GM10266 (cell line): ENCODE data around the gene AMPD3.

Experiments used
- DNase-seq: peaks from one replicate; pipeline ENCODE4 v3.0.0; 2012; ENCODE audit errors: extremely low spot score
- CTCF ChIP-seq: IDR thresholded peaks from 2 replicates; pipeline ENCODE4 v1.5.1; 2012; ENCODE audit warnings: mild to moderate bottlenecking, low read depth; ENCODE audit not compliant: control insufficient read depth, insufficient read depth; ENCODE audit errors: missing control alignments

The AMPD3 gene

DNA sequence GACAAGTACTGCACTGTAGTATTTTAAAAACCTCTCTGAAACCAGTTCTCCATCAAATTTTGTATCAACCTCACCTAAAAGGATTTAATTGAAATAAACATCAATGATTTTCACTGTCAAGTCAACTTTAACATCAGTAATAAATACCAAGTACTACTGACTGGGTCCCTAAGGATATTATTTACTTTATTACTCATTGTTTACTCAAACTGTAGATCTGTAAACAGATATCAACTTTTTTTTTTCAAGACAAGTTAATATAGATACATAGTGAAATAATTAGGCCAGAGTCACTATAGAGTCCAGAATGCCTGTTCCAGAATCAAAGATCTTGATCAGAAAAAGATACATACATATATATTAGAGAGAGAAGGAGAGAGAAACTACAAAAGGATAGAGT lies 84.3 kb downstream of the AMPD3 start:
- TF ChIP-seq CTCF: no peak
- no peak for DNase-seq

- TF ChIP-seq CTCF: no peak
- DNase-seq: no peak
Measured at GRCh38 chr11:10540546-10540914, 85.5 kb downstream of the AMPD3 start.

GRCh38 chr11:10540915-10541560 lies 86.0 kb downstream of the AMPD3 start, which contains the start of gene RNF141:
TSS of gene RNF141 (minus strand) at chr11:10541187. CDS start at chr11:10534158, 7,029 bp downstream.
- peak; percentile 91 for TF ChIP-seq CTCF

GRCh38 chr11:10541561-10541930 lies 86.5 kb downstream of the AMPD3 start:
- no peak for DNase-seq
- TF ChIP-seq CTCF: no peak

More at GRCh38 chr11:10540915-10541560, 86.0 kb downstream of the AMPD3 start, which contains the start of gene RNF141:
- DNase-seq: peak; percentile 97

DNA sequence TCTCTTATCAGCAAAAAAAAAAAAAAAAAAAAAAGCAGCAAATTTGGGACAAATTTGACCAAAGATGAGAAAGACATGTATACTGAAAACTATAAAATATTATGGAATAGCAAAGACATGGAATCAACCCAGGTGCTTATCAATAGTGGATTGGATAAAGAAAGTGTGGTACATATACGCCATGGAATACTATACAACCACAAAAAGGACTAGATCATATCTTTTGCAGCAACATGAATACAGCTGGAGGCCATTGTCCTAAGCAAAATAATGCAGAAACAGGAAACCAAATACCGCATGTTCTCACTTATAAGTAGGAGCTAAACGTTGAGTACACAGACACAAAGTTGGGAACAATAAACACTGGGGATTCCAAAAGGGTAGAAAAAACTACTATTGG lies 87.7 kb downstream of the AMPD3 start:
- no peak for DNase-seq

GRCh38 chr11:10543782-10544181 lies 88.7 kb downstream of the AMPD3 start:
- DNase-seq: no peak
- no peak for TF ChIP-seq CTCF

More for the DNA sequence above, 87.7 kb downstream of the AMPD3 start:
- TF ChIP-seq CTCF: no peak
